ENCODE measurements around the gene TBC1D5.

DNA sequence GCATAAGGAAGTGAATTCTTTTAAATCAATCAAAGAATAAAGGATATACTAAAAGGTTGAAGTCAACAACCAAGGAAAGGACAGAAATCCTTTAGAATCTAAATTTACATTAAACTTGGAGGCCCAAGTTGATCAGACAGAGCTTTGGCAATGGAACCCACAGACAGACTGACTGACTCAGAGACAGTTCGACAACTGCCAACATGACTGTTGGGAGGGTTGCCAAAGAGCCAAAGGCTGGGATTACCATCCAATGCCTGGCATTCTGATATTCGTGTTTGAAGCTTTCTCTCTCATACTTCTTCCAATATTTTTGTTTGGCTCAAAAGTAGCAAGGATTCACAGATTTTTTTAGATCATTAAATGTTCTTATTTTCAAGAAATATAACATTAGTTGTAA is 451.5 kb downstream of the TBC1D5 start:
- TF ChIP-seq CTCF (conservative IDR thresholded peaks at IDR 0.05 in 1 of 2, IDR thresholded peaks at IDR 0.05 in 1 of 2; ENCODE audit: extremely low read depth in 1 of 2, insufficient read depth in 1 of 2, low read depth in 1 of 2, low read length in 2 of 2), result no peak
- TF ChIP-seq EZH2 (IDR thresholded peaks at IDR 0.05; ENCODE audit: borderline replicate concordance, low read length), result no peak

Measured in mammary epithelial cell (primary cell).